Activated CD4-positive, alpha-beta T cell treated with anti-CD3 and anti-CD28 coated beads for 24 hours (primary cell): Measurements from ENCODE around the gene WBP2NL.
"Not testable (repeated sequence)": the region's sequence is repeated elsewhere in the genome, so short reads cannot be mapped to it uniquely, and the experiment has no call there.

Experiments
- DNase-seq, 2 donors: peaks; one replicate each; pipeline ENCODE4 v3.0.0-alpha.2; 2020; ENCODE audit warnings: low read depth in 2 of 2

WBP2NL gene

DNA sequence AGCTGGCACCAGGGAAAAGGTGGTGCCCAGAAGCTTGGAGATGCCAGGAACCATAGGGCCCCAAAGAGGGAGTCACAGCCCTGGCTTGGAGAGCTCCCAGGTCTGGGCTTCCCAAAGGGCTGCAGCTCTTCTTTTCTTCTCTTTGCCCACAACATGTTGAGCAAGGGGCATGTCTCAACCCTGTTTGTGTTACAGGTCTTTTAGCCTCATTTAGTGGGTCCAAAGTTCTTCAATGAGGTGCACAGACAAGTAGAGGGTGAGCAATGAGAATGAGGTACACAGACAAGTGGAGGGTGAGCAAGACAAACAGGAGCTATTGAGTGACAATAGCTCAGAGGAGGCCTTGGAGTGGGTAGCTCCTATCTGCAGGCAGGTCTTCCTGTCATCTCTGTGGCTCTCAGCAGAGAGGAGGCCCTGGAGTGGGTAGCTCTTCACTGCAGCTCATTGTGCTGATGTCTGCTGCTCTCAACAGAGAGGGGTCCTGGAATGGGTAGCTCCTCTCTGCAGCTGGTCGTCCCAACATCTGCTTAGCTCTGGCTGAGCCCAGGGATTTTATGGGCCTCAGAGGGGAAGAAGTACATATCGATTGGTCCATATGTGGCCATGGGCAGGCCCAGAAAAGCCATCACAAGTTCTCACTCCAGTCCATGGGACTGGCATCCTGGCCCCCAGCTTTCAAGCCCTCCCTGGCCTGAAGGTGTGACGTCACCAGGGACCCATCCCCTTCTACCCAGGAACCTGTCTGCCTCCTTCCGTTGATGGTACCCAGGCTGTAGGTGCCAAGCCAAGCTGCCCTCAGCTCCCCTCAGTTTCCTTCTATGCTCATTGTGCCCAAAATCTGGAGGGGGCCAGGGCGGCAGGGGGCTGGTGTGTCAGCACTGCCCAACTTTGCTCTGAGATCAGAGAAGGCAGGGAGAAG, 34.9 kb downstream of the WBP2NL start:
- no peak for DNase-seq

DNA sequence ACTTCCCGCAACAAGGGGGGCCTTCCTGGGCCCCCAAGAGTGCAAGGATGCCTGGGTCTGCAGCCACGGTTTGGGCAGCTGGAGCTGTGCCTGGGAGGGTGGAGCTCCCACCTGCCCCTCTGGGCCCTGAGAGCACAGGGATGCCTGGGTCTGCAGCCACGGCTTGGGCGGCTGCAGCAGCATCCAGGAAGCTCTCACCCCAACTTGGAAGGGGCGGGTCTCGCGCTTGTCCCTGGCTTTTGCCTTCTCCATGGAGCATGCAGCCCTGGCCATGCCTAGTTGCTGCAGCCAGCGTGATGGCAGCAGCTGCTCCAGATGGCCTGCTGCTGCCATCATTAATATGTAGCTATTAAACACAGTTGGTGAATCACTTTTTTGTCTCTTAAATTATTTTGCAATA, 36.7 kb downstream of the WBP2NL start:
- DNase-seq: no peak

DNA sequence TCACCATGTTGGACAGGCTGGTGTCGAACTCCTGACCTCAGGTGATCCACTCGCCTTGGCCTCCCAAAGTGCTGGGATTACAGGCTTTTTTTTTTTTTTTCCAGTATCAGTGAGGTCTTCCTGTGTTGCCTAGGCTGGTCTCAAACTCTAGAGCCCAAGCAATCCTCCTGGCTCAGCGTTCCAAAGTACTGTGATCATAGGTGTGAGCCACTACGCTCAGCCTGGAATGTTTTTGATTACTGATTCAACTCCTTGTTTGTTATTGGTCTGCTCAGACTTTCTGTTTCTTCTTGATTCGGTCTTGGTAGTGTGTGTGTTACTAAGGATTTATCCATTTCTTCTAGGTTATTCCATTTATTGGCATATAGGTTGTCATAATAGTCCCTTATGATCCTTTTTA, 40.7 kb downstream of the WBP2NL start:
- DNase-seq: no peak

DNA sequence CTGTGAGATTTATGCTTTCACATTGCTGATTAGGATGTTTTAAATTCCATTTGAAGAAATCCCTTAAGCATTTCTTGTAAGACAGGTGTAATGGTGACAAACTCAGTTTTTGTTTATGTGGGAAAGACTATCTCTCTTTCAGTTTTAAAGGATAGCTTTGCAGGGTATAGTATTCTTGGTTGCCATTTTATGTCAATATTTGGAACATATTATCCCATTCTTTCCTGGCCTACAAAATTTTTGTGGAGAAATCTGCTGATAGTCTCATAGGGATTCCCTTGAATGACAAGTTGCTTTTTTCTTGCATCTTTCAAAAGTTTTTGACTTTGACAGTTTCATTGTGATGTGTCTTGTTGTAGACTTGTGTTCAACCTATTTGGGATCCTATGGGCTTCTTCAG, 43.2 kb downstream of the WBP2NL start:
- DNase-seq: no peak

DNA sequence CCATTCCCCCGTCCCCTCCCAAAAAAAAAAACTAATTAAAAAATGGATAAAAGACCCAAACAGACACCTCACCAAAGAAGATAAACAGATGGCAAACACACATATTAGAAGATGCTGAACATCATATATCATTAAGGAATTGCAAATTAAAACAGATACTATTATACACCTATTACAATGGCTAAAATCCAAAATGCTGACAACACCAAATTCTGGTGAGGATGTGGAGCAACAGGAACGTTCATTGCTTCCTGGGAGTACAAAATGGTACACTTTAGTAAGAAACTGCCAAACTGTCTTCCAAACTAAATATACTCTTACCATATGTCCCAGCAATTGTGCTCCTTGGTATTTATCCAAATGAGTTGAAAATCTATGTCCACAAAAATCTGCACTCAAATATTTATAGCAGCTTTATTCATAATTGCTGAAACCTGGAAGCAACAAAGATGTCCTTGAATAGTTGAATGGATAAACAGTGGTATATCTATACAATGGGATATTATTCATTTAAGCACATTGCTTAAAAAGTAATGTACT, 52.1 kb downstream of the WBP2NL start:
- DNase-seq: no peak

DNA sequence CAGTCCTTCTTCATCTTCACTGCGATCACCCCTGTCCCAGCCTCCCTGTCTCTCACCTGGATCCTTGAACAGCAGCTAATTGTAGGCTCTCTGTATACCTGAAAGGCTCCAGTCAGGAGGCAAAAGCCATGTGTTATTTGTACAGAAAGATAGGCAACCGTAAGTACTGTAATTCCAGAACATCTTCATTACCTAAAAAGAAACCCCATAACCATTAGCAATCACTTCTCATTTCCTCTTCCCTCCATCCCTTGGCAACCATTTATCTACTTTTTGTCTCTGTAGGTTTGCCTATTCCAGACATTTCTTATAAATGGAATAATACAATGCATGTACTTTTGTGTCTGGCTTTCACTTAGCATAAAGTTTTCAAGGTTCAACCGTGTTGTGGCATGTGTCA, 54.2 kb downstream of the WBP2NL start:
- no peak for DNase-seq

DNA sequence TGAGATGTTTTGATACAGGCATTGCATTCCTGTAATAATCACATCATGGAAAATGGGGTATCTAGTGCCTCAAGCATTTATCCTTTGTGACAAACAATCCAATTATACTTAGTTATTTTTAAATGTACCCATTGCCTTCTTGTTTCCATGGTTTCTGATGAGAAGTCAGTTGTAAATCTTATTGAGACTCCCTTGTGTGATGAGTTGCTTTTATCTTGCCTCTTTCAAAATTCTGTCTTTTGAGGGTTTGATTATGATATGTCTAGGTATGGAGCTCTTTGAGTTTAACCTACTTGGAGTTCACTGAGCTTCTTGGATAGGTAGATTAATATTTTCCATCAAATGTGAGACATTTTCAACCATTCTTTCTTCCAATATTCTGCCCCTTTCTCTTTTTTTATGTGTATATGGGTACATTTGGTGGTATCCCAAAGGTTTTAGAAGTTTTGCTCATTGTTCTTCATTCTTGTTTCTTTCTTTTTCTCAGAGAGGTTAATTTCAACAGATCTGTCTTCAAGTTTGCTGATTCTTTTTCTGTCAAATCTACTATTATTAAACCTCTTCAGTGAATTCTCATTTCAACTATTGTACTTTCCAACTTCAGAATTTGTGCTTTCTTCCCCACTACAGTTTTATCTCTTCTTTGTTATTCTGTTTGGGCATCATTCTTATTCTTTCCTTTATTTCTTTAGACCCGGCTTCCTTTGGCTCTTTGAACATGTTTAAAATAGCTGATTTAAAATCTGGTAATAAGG, 58.3 kb downstream of the WBP2NL start:
- DNase-seq: no peak

- no peak for DNase-seq
Observed at GRCh38 chr22:42060489-42060888, 61.9 kb downstream of the WBP2NL start.

DNA sequence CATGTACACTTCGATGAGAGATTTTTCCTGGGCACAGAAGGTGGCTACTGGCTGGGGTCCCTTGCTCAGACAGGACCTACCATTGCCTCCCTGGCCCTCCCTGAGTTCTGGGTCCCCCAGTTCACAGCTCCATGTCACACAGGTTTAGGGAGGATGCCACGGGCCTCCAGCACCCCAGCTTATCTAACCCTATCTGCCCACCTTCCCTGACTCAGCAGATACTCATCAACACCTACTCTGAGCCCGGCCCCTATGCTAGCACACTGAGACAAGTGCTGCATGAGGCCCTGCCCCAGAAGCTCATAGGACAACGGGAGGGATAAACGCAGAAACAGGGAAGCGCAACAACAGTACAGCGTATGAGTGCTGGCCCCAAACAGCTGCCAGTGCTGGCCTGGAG, 62.5 kb downstream of the WBP2NL start:
- no peak for DNase-seq

DNA sequence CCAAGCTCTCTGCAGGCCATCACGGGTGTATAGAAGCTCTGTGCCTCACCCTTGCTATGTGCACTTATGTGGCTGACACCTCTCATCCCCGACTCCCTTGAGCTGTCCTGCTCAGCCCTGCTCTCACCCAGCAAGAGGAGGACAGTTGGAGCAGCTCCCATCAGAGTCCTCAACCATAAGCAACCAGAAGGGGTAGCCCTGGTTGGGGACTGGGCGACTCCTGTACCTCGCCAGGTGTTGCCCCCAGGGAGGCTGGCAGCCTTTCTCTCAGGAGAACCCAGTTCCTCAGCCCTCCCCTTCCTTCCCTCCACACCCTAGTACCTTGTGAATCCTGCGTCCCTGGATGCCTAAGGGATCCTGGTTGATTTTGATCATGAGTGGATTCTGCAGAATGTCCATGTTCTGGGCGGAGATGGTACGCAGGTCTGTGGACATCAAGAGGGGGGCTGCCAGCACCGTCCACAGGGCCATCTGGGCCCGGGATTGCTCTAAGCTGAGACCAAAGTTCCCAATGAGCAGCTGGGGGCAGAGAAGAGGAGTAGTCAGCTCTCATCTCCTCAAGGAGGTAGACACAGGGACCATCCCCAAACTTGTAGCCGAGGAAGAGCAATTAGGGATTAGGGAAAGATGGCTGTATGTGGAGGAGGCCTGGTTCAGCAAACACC, 64.0 kb downstream of the WBP2NL start:
- DNase-seq: no peak

- DNase-seq: no peak
Observed at GRCh38 chr22:42064629-42065028, 66.0 kb downstream of the WBP2NL start.

DNA sequence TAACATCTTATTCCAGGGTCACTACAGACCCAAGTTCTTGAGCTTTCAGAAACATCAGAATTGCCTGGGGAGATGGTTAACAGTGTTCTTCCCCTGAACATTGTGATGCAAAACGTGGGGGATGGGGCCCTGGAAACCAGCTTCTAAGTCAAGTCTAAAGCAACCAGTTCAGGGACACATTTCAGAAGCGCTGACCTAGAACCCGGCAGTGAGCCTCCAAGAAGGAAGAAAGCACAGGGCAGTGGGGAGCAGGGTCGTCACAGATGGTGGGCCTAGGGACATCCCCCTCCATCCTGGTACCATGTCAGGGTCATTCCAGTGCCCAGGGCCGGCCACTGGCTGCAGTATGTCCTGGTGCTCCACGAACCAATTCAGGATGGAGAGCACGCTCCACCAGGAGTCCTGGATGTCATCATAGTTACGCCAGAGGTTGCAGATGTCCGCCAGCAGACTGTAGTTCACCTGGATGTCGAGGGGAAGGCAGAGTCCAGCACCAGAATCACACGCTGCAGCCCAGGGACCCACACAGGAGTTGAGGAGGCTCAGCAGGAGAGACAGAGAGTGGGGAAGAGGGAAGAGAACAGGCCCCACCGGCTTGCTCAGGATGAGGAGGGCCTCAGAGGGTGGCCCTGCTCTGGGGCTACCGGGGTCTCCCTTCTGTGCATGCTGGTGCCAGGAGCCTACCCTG, 67.0 kb downstream of the WBP2NL start:
- no peak for DNase-seq

DNA sequence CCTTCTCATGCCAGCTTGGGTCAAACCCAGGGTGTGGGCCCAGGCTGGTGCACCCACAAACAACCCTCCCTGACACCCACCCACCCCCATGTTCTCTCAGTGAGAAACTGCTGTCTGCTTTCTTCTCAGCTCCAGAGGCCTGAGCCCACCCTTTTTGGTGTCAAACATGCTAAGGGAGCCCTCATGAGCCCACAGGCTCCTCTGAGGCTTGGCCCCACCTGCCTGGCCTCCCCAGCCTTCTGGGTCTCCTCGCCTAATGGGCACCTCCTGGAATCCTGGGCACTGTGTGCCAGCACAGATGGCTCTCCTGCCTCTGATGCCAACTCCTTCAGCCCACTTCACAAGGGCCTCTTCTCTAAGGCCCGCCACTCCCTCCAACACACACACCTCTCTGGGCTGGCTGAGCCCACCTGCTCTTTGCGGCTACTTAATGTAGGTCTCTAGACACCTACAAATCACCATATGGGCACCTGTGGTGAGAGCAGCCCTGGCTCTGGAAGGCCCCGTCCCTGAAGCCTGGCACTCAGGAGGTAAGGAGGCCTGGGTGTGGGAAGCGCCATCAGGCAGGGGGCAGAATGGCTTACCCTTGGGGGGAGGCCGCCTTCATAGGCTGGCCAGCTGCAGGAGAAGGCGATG, 67.7 kb downstream of the WBP2NL start:
- DNase-seq: no peak

GRCh38 chr22:42066937-42067336, 68.3 kb downstream of the WBP2NL start:
- DNase-seq: no peak

GRCh38 chr22:42067671-42068251, 69.2 kb downstream of the WBP2NL start:
- no peak for DNase-seq

DNA sequence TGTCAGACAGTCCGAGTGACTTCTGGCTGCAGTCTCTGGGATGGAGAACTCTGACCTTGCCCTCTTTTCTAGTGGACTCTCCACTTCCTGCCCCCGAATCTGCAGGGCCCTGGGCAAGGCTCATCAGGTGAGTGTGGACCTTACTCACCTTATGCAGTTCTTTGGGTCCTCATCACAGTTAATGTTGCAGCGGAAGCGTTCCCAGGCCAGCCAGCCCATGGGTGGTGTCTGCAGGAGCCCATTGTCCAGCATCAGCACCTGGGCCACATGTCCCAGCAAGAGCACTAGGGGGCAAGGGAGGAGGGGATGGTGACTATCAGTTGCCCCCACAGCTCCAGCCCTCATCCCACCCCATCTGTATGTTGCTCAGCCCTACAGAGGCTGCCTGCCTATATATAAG, 69.7 kb downstream of the WBP2NL start:
- DNase-seq: no peak

DNA sequence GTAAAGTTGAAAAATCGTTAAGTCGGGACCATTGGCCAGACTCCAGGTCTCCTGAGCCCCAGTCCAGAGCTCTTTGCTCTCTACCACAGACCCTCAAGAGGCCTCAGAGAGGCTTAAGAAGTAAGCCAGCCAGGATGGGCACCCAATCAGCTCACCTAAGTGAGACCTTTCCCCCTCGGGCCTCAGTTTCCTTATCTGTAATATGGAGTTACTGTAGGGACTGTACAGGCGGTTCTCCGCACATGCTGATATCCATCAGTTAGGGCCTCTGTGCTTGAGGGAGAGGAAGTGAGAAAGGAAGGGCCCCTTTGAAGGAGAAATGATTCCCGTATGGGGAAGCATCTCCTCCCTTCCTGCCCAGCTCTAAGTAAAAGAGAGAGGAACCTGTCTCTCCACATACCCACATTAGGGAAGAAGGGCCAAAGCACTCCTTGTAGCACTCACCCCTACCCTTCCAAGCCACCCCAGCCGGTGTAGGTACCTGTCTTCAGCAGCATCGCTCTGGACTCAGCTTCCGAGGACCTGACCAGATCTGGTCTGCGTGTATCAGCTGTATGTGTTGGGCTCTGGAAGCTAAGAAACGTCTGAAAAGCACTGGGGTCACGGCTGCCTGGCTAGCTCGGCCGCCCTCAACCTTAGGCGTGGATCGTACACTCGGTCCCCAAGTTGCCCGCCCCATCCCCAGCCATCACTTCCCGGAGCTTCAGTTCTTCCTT, 71.4 kb downstream of the WBP2NL start:
- DNase-seq: peak in 1 of 2 donors; percentile 10

DNA sequence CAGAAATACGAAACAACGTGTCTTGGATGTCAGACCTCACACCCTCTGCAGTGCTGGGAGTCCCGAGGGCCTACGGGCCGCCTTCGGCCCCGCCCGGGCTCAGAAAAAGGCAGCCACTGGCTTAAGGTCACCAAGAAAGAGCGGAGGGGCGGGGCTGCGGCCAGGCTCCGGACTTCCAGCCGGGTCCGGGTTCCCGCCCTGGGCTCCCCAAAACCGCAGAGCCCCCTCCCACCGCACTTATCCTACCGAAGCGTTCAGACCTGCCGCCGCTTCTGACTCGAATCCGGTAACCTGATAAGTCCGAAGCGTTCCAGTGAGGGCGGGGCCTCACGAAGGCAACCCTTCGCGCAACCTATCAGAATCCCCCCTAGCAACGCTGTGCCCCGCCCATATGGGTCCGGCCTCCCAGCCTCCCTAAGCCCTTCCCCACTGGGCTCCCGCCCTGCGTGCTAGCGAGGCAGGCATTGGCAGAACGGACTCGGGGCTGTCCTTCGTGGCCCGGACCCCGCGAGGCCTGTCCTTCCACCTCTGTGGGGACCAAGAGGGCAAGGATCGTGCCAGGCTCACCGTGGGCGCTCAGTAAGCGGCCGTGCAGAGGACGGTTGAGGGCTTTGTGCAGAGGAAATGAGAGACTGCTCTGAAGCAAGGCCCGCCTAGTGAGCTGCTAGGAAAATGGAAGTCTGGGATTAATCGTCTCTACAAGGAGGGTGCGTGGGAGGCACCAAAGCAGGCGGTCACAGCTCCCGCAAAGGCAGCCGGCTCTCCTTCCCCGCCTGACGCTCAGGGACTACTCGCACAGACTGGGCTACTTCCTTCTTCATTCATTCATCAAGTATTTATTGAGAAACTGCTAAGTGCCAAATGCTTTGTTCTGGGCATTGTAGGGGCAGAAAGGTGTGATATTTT, 72.2 kb downstream of the WBP2NL start, which contains the start of gene NAGA:
Gene NAGA, minus strand, starts transcription at position 296 of the 906 bp plus-strand sequence. CDS start 515 bp downstream, outside the sequence.
- peak; percentile 81 to 86 for DNase-seq

- DNase-seq: not testable (repeated sequence)
Observed at GRCh38 chr22:42071508-42071907, 72.9 kb downstream of the WBP2NL start.
